Right lobe of liver (tissue), 4 donors: Measurements from ENCODE around the gene PODXL.

Experiments used
- POLR2A ChIP-seq: fragments of 450-650 bp; IDR thresholded peaks from one replicate; pipeline ENCODE4 v1.6.1; 2017; ENCODE audit warnings: antibody characterized with exemption, mild to moderate bottlenecking
- TF ChIP-seq, protein P1 (sequence below), 4 donors: fragments of 200-600 bp in 3 of 4; fragments of 450-650 bp in 1 of 4; IDR thresholded peaks; one replicate each; pipeline versions ENCODE4 v1.5.1 to v1.8.0; 2016 to 2022; ENCODE audit warnings: antibody characterized with exemption in 4 of 4, mild to moderate bottlenecking in 2 of 4
- donor health status: DM: no; HTN: no; CAD: no.
- donor health status: DM: no; HTN: no; CAD: no.
- donor health status: DM: no; HTN: yes; CAD: no.

DNA sequence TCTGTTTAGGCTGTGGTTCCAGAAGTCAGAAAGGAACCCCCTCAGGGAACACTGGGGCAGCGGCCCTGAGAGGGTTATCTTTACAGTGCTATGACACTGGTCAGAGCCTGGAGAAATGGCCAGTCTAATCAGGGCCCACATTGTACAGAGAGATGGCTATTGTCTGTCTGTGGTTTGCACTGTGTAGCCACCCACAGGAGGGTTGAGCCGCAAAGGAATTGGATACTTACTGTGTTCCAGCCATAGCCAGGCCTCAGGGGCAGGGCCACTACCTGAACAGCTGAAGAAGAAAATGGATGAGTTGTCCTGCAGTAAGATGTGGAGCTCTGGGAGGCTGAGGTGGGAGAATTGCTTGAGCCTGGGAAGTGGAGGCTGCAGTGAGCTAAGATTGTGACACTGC, 47.5 kb upstream of the PODXL start:
- TF ChIP-seq, protein P1, sequence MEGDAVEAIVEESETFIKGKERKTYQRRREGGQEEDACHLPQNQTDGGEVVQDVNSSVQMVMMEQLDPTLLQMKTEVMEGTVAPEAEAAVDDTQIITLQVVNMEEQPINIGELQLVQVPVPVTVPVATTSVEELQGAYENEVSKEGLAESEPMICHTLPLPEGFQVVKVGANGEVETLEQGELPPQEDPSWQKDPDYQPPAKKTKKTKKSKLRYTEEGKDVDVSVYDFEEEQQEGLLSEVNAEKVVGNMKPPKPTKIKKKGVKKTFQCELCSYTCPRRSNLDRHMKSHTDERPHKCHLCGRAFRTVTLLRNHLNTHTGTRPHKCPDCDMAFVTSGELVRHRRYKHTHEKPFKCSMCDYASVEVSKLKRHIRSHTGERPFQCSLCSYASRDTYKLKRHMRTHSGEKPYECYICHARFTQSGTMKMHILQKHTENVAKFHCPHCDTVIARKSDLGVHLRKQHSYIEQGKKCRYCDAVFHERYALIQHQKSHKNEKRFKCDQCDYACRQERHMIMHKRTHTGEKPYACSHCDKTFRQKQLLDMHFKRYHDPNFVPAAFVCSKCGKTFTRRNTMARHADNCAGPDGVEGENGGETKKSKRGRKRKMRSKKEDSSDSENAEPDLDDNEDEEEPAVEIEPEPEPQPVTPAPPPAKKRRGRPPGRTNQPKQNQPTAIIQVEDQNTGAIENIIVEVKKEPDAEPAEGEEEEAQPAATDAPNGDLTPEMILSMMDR (IDR thresholded peaks at IDR 0.05), result no peak
- no peak for TF ChIP-seq POLR2A
